Islet precursor cell (in vitro differentiated cells): ENCODE results near the gene POU2F3.

Experiments used
- DNase-seq: peaks from one replicate; pipeline ENCODE4 v3.0.0-alpha.2; 2018

Gene POU2F3

GRCh38 chr11:120290956-120291355 is 51.0 kb downstream of the POU2F3 start:
- DNase-seq = no peak

GRCh38 chr11:120293038-120293800 is 53.3 kb downstream of the POU2F3 start:
- no peak for DNase-seq

- DNase-seq = no peak
Measured at GRCh38 chr11:120294096-120294495, 54.2 kb downstream of the POU2F3 start.

GRCh38 chr11:120295099-120295498 is 55.2 kb downstream of the POU2F3 start:
- DNase-seq = no peak

GRCh38 chr11:120296554-120296953 is 56.6 kb downstream of the POU2F3 start:
- no peak for DNase-seq

- DNase-seq = no peak
Measured at GRCh38 chr11:120298461-120298860, 58.5 kb downstream of the POU2F3 start.

GRCh38 chr11:120302001-120302805 is 62.3 kb downstream of the POU2F3 start:
- peak; percentile 83 for DNase-seq

GRCh38 chr11:120303004-120303637 is 63.2 kb downstream of the POU2F3 start:
- DNase-seq = peak; percentile 84

- DNase-seq = no peak
Measured at GRCh38 chr11:120304526-120304925, 64.6 kb downstream of the POU2F3 start.

- no peak for DNase-seq
Measured at GRCh38 chr11:120305286-120305685, 65.3 kb downstream of the POU2F3 start.

- peak; percentile 91 for DNase-seq
Measured at GRCh38 chr11:120306519-120307242, 66.7 kb downstream of the POU2F3 start.

GRCh38 chr11:120307476-120307875 is 67.5 kb downstream of the POU2F3 start:
- DNase-seq = no peak

- no peak for DNase-seq
Measured at GRCh38 chr11:120308081-120308480, 68.1 kb downstream of the POU2F3 start.

GRCh38 chr11:120310870-120311269 is 70.9 kb downstream of the POU2F3 start:
- no peak for DNase-seq

GRCh38 chr11:120314861-120315260 is 74.9 kb downstream of the POU2F3 start:
- no peak for DNase-seq

GRCh38 chr11:120316880-120317688 is 77.1 kb downstream of the POU2F3 start:
- peak; percentile 84 for DNase-seq

GRCh38 chr11:120317689-120318480 is 77.9 kb downstream of the POU2F3 start:
- DNase-seq = no peak

GRCh38 chr11:120318906-120319305 is 79.0 kb downstream of the POU2F3 start:
- DNase-seq = no peak

- peak; percentile 93 for DNase-seq
Measured at GRCh38 chr11:120324932-120325810, 85.2 kb downstream of the POU2F3 start, which contains the start of gene TLCD5. Gene TLCD5, plus strand, starts transcription at chr11:120325299. Its CDS starts 2,143 bp downstream, at chr11:120327442.

- DNase-seq = no peak
Measured at GRCh38 chr11:120326228-120326627, 86.3 kb downstream of the POU2F3 start.
